ENCODE measurements around the gene PARP3.

DNA sequence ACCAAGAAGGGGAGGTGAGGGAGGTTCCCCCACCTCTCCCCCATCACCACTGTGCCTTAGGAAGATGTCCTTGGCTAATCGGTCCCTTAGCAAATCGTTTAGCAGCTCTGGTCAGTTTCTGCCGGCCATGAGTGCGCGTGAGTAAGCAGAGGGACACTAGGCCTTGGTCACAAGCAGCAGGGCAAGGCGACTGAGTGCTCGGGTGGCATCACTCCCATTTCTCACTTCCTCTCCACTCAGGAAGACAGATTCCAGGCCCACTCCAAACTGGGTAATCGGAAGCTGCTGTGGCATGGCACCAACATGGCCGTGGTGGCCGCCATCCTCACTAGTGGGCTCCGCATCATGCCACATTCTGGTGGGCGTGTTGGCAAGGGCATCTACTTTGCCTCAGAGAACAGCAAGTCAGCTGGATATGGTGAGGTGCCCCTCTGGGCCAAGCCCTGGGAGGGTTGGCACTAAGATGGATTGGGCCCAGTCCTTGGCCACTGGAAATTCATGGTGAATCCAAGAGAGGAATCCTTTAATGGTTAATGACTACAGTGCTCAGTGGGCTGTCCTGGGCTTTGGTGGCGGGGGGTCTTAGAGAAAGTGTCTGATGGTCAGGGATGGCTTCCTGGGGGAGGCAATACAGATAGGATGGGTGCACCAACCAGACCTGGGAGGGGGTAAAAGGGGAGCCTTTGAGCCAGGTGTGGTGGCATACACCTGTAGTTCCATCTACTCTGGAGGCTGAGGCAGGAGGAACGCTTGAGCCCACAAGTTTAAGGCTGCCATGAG is 4.0 kb downstream of the PARP3 start:
- TF ChIP-seq, protein P1, sequence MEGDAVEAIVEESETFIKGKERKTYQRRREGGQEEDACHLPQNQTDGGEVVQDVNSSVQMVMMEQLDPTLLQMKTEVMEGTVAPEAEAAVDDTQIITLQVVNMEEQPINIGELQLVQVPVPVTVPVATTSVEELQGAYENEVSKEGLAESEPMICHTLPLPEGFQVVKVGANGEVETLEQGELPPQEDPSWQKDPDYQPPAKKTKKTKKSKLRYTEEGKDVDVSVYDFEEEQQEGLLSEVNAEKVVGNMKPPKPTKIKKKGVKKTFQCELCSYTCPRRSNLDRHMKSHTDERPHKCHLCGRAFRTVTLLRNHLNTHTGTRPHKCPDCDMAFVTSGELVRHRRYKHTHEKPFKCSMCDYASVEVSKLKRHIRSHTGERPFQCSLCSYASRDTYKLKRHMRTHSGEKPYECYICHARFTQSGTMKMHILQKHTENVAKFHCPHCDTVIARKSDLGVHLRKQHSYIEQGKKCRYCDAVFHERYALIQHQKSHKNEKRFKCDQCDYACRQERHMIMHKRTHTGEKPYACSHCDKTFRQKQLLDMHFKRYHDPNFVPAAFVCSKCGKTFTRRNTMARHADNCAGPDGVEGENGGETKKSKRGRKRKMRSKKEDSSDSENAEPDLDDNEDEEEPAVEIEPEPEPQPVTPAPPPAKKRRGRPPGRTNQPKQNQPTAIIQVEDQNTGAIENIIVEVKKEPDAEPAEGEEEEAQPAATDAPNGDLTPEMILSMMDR (IDR thresholded peaks at IDR 0.05): no peak
- TF ChIP-seq POLR2A (IDR thresholded peaks at IDR 0.05): no peak

All from thyroid gland (tissue), 4 donors.